ENCODE data around the gene METTL25B.
"Not testable (repeated sequence)": the region's sequence is repeated elsewhere in the genome, so short reads cannot be mapped to it uniquely, and the experiment has no call there.

METTL25B gene

GRCh38 chr1:156750191-156750672 lies 22.0 kb downstream of the METTL25B start:
- peak; percentile 47 for DNase-seq

DNA sequence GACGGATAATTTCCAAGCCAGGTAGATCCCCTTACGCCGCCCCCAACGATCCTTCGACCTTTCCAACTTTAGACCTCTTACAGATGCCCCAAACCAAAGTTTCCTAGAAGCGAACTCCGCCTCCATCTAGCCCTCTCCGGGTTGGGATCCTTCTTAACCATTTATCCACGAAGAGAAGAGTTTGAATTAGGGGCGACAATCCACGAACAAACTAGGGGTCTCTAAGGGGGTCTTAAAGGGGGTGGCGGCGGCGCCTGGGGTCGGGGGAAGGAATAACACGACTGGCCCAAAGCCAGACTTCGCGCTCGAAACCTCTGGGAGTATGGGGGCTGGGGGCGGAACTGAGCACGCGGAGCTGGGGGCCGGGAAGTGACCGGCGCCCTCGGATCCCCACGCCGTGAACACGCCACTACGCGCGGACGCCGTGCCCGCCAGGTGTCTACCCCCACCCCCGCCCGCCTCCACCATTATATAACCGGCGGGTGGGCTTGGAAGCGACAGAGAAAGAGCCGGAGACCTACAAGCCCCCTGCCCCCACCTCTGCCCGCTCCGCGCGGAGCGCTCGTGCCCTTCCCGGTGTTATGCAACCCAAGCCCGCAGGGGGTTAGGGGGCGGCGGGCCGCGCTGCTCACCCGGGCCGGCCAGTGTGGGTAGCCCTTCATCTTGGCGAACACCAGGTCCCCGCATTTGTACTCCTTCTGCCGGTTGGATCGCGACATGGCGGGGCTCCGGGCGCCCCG lies 22.6 kb downstream of the METTL25B start:
- DNase-seq = peak; percentile 33

- DNase-seq = no peak
These were observed 23.1 kb downstream of the METTL25B start, which contains the start of gene HDGF for GRCh38 chr1:156751451-156751756. Gene HDGF, minus strand, starts transcription at chr1:156751675. Its CDS starts 246 bp downstream, at chr1:156751429.

- DNase-seq = peak; percentile 99
These were observed 23.6 kb downstream of the METTL25B start for GRCh38 chr1:156751757-156752481.

- DNase-seq = no peak
These were observed 24.7 kb downstream of the METTL25B start for GRCh38 chr1:156752843-156753482.

DNA sequence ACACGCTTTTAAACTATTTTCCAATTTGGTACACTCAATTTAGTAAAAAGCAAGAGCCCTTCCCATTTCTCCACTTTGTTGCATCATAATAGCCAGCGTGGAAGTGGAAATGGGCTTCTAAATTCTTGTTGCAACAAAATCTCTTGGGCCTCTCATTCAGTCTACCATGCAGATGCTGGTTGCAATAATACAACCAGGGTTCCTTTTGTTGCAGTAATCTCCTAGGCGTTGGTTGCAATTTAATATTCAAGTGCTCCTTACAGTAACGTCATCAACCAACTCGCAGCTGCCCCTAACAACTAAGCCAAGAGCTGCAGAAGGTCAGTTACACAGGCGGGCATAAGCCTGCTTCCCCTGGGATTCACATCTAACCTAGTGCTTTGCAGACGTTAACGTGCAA lies 25.9 kb downstream of the METTL25B start:
- no peak for DNase-seq

DNA sequence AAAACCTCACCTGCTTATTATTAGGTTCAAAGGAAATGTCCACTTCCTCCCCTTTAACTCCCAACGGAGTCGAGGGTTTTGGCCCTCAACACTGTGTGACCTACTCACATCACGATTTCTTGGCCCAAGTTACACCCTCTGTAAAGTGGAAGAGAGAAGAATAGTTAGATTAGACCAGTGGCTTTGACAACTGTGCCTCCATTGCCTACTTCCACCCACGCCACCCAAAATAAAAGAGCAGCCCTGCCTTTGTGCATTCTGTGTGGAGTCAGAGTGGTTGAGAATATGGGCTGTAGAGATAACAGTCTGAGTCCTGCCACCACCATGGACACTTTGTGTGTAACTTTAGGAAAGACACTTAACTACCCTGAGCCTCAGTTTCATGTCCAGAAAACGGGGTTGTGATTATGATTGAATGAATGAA lies 27.3 kb downstream of the METTL25B start:
- no peak for DNase-seq

GRCh38 chr1:156756355-156756754 lies 28.1 kb downstream of the METTL25B start:
- no peak for DNase-seq

GRCh38 chr1:156757572-156758253 lies 29.4 kb downstream of the METTL25B start:
- DNase-seq = not testable (repeated sequence)

DNA sequence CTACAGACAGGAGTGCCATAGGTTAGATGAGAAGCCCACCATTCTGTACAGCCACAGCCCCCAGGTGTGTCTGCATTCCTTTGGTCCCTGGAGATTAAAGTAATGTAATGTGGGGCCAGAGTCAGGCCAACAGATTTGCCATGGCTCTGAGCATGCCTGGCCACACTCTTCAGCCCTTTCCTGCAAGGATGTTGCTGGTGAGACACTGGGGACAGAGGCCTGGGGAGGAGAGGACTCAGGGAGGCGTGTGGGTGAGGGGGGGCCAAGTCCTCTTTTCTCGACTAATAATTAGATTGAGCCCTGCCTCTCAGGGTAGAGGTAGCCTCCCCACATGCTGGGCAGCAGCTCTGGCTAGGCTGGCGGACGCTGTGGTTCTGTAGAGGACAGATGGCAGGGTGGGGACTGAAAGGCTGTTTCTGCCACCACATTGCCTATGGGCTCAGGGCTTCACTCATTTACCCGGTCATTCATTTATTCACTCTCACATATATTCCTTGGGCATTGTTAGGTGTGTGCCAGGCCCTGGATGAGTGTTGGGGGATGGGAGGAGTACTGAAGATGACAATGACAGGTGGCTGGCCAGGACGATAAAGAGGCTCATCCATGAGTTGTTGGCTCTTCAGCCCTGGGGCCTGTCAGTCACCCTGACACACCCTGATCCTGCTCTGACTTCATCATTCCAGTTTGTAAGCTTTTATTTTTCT lies 32.0 kb downstream of the METTL25B start:
- DNase-seq = no peak

GRCh38 chr1:156760796-156761104 lies 32.5 kb downstream of the METTL25B start:
- DNase-seq = no peak

GRCh38 chr1:156765136-156765535 lies 36.9 kb downstream of the METTL25B start:
- not testable (repeated sequence) for DNase-seq

GRCh38 chr1:156765666-156766065 lies 37.4 kb downstream of the METTL25B start:
- DNase-seq = no peak

DNA sequence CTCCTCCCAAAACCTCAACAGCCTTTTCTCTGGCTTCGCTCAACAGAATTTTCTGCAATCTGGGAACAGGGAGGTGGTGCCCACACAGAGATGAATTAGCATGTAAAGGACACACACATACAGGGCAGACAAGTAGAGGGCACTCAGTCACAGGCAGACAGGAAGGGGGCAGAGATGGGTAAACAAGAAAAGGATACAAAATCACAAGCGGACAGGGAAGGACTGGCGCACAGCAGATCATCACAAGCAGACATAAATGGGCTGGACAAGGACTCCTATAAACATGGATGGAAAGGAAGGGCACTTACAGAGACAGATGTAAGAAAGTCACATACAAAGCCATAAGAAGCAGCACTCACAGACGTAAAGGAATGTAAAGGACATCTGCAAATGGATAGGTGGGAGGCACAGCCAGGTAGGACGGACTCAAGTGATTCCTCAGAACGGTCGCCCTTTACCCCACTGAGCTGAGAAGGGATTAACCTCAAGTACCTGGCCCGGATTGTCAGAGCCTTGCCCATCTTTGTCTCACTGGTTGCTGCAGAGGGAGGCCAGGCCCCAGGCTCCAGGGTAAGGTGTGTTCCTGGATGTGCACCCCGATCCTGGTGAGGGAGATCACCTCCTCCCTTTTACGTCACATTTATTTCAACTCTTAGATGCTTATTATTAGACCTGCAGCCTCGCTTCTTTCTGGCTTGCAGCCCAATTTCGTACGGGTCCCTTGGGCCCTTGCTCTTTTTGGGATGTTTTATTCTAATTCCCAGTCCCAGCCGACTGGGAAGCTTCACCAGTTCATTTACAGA lies 38.2 kb downstream of the METTL25B start:
- DNase-seq = no peak

DNA sequence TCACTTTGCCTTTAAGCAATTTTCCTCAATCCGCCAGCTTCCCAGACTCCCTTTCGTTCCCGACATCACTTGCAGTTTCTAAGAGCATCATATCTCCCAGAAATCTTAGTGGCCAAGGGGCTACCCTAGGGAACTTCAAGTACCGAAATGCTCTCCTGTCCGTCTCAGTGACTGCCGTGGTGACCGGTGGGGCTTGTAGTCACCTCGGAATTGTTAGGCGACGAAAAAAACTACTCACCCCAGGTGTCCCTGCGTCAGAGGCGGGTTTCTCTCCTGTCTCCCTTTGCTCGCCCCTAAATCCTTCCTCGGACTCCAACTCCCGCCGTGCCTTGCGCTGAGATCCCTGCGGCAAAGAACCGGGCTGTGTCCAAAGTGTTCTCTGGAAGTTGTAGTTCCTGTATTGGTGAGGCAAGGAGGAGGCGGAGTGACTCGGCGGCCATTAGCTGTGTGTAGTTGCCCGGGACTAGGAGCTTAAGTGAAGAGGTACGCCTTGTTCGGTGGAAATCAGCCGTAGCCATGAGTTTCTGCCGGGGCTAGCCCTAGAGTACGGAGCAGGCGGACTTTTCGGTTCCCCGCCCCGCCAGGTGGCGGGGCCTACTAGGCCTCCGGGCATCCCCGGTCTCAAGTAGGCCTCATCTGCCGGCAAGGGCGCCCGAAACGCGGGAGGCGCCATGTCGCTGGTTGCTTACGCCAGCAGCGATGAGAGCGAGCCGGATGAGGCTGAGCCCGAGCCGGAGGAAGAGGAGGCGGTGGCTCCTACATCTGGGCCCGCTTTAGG lies 39.0 kb downstream of the METTL25B start, which contains the start of gene PRCC:
Gene PRCC (plus strand): TSS at position 435 of the 778 bp plus-strand sequence. CDS start 237 bp downstream, at position 672.
- DNase-seq = peak; percentile 98

GRCh38 chr1:156767879-156768604 lies 39.8 kb downstream of the METTL25B start:
- DNase-seq = peak; percentile 44

DNA sequence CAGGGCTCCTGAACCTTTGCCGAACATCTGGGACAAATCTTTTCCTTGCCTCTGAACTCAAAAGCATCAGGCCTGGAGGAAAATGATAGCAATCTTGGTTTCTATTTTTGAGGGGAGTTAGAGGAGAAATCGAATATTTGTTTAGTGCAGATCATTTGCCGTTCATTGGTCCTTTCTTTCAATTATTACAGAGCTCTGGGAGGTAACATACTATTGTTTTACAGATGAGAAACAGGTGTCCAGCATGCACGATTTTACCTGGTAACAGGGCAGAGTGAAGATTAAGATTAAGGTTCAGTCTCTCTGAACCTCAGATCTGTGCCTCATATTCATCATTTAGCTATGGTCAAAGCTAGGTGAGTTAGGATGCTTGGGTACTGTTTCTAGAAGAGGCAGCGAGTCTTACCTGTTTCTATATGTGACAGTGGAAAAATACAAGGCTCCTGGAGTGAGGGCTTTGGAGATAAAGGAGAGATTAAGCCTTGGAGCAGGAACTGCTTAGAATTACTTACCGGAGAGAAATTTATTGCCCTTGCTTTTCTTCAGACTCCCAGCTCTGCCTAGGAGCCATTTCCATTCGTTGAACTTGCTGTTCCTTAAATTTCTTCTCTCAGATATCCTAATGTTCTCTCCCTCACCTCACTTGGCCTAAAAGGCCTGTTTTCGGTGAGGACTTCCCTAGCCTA lies 40.5 kb downstream of the METTL25B start:
- no peak for DNase-seq

DNA sequence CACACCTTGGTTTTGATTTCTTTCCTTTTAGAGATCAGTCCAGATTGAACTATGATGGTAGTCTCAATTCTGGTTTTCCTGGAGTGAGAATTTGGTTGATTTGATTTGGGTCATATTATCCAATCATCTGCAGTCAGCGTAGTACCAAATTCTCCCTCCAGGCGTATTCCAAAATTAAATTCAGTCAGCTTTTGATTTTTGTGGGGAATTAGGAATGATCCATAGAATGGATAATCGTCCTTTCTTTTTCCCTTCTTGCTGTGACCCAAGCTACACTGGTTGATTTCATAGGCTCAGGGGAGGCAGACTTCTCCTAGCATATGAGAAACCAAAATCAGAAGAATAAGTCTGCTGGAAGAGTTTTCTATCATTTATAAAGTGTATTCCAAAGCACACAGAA lies 44.0 kb downstream of the METTL25B start:
- no peak for DNase-seq

GRCh38 chr1:156772728-156773497 lies 44.6 kb downstream of the METTL25B start:
- no peak for DNase-seq

Measured in stimulated activated naive CD4-positive, alpha-beta T cell treated with Interleukin-2 at 50 U/mL for 16 hours (primary cell).